Right hindlimb (tissue), 1 donor: ENCODE data around the gene IMMP2L.

ENCODE experiments used
- DNase-seq: peaks from one replicate; pipeline ENCODE4 v3.0.0-alpha.2; 2018

Gene IMMP2L

DNA sequence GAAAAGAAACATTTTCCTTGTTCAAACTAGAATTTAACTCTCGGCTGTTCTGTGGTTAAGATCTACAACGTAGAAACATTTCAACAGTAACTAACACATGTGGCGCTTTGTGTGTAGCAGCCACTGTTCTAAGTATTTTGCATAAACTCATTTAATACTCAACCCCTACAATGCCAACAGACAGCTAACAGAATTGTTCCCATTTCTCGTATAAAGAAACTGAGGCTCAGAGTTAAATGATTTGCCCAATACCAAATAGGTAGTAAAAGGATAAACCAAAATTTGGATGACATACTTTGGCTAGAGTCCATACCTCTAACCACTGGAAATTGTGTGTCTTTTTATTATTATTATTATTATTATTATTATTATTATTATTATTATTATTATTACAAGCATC, 543.8 kb downstream of the IMMP2L start:
- no peak for DNase-seq

GRCh38 chr7:111014079-111014478, 548.2 kb downstream of the IMMP2L start:
- DNase-seq: no peak

DNA sequence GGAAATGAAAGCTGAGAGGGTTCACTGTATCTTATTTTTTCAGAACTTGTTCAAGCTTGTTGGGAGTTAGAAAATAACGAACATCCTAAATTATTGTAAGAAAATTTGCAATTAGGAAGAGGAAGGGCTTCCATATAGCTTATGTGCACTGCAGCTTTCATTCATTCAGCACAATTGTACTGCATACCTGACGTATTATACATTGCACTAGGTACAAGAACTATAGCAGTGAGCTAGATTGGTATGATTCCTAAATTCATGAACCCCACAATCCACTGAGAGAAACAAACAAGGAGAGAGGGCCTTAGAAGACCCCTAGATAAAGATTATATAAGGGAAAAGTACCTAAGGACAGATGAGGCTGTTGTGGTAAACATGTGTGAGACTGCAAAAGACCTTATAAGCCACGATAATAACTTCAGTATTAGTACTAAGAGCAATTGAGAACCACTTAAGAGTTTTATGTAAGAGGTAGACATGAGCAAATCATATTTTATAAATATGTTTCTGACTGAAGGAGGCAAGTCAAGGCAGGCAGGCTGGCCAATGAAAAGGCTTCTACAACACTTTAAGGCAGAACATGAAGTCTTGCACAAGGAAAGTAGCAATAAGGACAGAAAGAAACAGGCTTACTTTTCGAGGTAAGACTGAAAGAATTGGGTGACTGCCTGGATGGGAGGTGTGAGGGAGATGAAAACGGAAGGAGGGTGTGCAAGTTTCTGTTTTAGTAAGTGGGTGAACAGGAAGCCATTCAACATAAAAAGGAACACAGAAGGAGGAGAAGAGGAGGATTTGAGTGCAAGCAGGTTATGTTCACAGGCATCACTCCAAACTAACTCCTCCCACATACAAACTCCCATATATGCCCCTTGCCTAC, 549.3 kb downstream of the IMMP2L start:
- DNase-seq: no peak

- no peak for DNase-seq
Observed at GRCh38 chr7:111012149-111012548, 550.1 kb downstream of the IMMP2L start.

GRCh38 chr7:111011520-111011919, 550.8 kb downstream of the IMMP2L start:
- DNase-seq: no peak

GRCh38 chr7:111010798-111011197, 551.5 kb downstream of the IMMP2L start:
- no peak for DNase-seq

DNA sequence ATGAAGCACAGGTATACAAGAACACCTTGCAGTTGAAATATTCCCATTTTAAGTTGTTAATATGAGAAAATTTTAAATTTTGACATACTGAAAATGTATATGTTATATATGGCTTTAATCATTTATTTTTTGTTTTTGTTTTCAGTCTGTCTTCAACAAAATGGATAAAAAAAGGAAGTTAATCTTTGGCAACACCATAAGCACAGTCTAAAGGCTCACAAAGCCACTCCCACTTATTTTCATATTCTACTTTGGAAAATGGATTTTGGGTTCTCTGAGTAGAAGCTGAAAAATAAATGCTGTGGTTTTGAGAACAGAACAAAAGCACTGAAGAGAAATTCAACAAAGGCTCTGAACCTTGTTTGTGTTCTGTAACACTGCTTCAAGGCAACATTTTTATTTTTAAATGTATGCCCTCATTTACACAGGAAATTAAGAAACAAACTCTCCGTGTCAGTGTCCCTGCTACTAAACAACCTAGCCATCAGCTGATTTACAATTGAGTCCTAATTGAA, 552.7 kb downstream of the IMMP2L start:
- no peak for DNase-seq

GRCh38 chr7:111006691-111007090, 555.6 kb downstream of the IMMP2L start:
- no peak for DNase-seq

DNA sequence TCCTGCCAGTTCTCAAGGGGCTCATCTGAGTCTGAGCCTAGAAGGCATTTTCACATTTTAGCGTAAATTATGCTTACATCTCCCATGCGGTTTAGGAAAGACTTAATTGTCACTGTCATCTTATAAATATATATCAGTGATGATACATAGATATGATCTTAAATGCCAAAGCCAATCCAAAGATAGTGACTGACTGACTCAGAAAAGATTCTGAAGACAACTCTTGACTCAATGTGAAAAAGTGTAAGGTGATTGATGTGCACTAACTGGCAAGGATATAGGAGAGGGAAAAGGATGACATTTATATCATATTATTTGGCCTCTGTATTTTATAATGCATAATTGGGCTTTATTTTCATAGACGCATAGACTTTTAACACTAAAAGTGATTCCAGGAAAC, 556.3 kb downstream of the IMMP2L start:
- DNase-seq: no peak

DNA sequence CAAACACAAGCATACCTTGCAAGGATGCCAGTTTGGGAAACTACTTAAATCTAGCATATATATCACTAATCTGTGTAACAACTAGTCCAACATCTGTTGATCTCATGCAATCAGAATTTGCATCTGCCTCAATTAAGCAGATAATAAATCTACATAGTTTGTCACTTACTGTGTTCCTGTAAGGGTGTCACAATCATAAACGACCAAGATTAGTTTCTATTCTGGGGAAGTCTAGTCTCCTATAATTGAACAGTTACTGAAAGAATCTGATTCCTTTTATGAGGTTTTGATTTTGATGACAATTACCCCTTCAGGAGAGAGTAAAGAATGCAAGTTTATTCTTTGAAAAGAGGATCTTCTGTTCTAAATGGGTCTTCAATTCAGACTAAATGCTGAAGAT, 556.8 kb downstream of the IMMP2L start:
- no peak for DNase-seq

DNA sequence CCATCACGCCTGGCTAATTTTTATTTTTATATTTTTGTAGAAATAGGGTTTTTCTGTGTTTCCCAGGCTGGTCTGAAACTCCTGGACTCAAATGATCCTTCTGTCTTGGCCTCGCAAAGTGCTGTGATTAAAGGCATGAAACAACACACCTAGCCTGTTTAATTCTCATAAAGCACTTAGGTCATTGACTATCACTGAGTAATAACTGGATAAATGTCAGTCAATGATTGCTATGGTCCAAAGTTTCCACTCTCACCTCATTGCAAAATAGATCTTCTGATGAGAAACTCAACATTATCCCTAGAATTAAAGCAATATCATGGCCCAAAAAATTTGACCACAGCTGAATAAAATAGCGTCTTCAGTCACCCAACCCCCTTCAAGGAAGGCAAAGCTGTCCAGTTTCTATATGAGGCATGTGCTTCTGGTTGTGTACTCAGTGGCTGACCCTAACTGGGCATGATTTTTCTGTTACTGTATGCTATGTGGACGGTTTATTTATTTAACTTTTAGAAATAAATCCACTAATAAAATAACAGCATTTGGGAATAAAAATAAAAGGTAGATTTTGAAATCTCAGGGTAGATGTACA, 557.9 kb downstream of the IMMP2L start:
- DNase-seq: no peak

- DNase-seq: no peak
Observed at GRCh38 chr7:111003883-111004282, 558.4 kb downstream of the IMMP2L start.

DNA sequence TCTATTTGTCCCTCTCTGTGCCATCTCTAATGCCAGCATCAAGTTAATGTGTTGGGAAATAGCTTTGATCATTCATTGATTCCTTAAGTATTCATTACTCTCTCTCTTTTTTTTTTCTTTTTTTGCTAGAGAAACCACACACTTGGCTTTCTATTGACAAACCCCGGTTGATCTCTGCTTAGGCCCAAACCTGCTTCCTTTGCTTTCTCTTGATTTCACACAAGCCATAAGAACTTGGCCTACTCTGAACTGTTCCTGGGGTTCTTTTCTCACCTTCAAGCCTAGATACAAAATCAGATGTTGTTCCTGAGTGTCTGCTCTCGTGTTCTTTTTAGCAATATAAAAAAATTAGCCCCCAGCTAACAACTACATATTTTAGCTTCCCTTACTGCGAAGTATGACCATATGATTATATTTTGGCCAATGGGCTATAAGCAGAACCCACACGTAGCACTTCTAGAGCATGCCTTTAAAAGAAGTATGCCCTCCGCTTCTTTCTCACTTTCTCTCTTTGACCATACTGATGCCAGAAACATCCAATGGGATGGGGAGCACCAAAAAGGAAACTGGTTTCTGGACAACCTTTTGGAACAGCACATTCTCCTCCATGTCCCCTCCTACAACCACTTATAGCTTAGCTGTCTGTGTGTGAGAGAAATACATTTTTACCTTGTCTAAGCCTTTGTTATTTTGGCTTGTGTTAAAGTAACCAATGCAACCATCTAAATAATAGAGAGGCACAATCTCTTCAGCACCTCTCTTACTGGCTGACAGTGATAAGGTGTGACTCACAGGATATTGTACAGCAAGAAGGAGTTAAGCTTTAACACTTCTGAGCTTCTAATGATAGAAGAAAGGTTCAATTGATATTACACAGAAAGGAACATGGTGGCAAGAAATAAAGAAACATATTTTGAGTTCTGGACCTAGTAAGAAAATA, 568.0 kb downstream of the IMMP2L start:
- DNase-seq: no peak

GRCh38 chr7:110988890-110989501, 573.3 kb downstream of the IMMP2L start:
- DNase-seq: no peak

DNA sequence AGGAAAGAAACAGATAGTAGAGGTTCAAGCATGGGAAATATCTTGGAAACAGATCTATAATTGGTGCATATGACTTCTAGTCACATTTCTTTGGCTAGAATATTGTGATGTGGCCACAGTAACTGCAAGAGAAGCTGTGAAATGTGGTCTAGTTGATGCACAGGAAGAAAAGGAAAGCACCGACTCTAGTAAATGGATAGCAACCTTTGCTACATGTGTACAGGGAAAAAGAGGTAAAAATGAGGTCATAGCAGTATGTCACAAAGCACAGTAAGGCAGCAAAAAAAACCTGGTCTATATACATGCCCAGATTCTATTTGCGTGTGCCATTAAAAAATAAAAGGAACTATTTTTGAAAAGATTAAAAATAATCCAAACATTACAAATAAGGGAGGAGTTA, 573.9 kb downstream of the IMMP2L start:
- no peak for DNase-seq

- DNase-seq: no peak
Observed at GRCh38 chr7:110987127-110987693, 575.1 kb downstream of the IMMP2L start.

DNA sequence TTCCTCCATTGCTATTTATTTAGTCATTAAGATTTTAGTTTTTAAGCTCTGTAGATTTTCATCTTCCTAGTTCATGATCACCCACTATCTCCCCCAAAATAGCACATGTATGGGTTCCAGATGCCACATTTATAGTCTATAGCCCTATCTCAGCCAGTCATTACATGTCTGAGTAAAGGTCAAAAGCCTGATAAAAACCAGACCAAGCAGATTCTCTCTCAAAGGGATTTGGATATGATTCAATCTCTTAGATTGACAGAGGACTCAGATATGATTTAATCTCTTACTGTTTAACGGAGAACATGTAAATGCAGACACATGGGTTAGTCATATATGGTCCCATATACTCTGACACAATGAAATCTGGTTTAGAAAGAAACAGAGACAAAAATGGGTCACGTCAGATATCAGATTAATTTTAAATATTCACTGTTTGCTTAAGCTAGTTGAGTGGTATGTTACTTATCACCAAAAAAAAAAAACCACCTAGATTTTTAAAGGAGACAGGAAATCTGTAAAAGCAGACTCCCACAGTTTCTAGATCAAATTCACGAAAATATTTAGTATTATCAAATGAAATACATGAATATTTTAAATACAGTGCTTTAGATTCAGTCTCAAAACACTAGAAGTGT, 578.4 kb downstream of the IMMP2L start:
- DNase-seq: no peak

- no peak for DNase-seq
Observed at GRCh38 chr7:110977127-110977737, 585.1 kb downstream of the IMMP2L start.

- no peak for DNase-seq
Observed at GRCh38 chr7:110975486-110975885, 586.8 kb downstream of the IMMP2L start.

GRCh38 chr7:110974441-110974840, 587.9 kb downstream of the IMMP2L start:
- no peak for DNase-seq
